Esophagus muscularis mucosa (tissue), 4 donors: Measurements from ENCODE around the gene SLC35G1. TPM values are rescaled to one million over a fixed set of nuclear protein-coding genes. Genes with fewer than 3 reads are reported as not detected.

Source experiments
- DNase-seq: peaks from one replicate; pipeline ENCODE4 v3.0.0-alpha.2; 2017; ENCODE audit errors: extremely low spot score
- H3K27ac ChIP-seq, 4 donors: fragments of 200-600 bp; sonication (generic); replicated peaks in 1 of 4; 1 replicate in 3 of 4; 2 replicates in 1 of 4; pipeline ENCODE4 v1.5.1; 2016 to 2019; ENCODE audit warnings: mild to moderate bottlenecking in 1 of 4
- H3K27me3 ChIP-seq, 4 donors: fragments of 200-600 bp; sonication (generic); one replicate each; pipeline versions ENCODE4 v1.5.1 to v1.6.0; 2016 to 2019
- H3K36me3 ChIP-seq, 4 donors: fragments of 200-600 bp; sonication (generic); one replicate each; pipeline ENCODE4 v1.5.1; 2016 to 2019
- H3K4me1 ChIP-seq, 4 donors: fragments of 200-600 bp; sonication (generic); one replicate each; pipeline ENCODE4 v1.5.1; 2016 to 2019
- H3K4me3 ChIP-seq, 4 donors: fragments of 200-600 bp; sonication (generic); 1 replicate in 2 of 4; 2 replicates in 2 of 4; pipeline ENCODE4 v1.5.1; 2016 to 2019; ENCODE audit warnings: mild to moderate bottlenecking in 4 of 4, moderate library complexity in 1 of 4
- H3K9me3 ChIP-seq, 4 donors: fragments of 200-600 bp; sonication (generic); 1 replicate in 3 of 4; 2 replicates in 1 of 4; pipeline ENCODE4 v1.5.1; 2016 to 2019
- EP300 ChIP-seq: sonication (generic); formaldehyde crosslinking; IDR thresholded peaks from one replicate; pipeline ENCODE4 v1.6.1; 2017; ENCODE audit warnings: antibody characterized with exemption
- POLR2A ChIP-seq: fragments of 450-650 bp; IDR thresholded peaks from one replicate; pipeline ENCODE4 v1.6.1; 2017; ENCODE audit warnings: antibody characterized with exemption, moderate library complexity, mild to moderate bottlenecking, low read depth
- POLR2AphosphoS5 ChIP-seq, 2 donors: sonication (generic); formaldehyde crosslinking; IDR thresholded peaks; one replicate each; pipeline ENCODE4 v1.6.1; 2017; ENCODE audit warnings: antibody characterized with exemption in 2 of 2
- WGBS: methylation state at CpG from one replicate; pipeline ENCODE4 v1.1.5; 2018; 5-methylcytosine and 5-hydroxymethylcytosine counted together
- intact Hi-C: fragments of 100-400 bp; cut with DNase I; formaldehyde crosslinking; loops from one replicate; pipeline ENCODE4 v1.15.1; 2023
- total RNA-seq, 4 donors: library from RNA; depleted of rRNA; stranded (reverse); fragments of >200 nt; gene quantifications; one replicate each; pipeline versions ENCODE4 v1.1.0 to v1.2.1, GENCODE V29; 2016
- TF ChIP-seq, protein P1 (sequence below), 3 experiments: fragments of 200-600 bp in 2 of 3; fragments of 450-650 bp in 1 of 3; sonication (generic) in 2 of 3; IDR thresholded peaks; one replicate each; pipeline ENCODE4 v1.5.1; 2017 to 2019; ENCODE audit warnings: antibody characterized with exemption in 3 of 3, mild to moderate bottlenecking in 2 of 3, moderate library complexity in 1 of 3

Gene SLC35G1
- total RNA-seq, 4 donors from 2014 or later = 4.0 to 5.0 (median 4.4) TPM

DNA sequence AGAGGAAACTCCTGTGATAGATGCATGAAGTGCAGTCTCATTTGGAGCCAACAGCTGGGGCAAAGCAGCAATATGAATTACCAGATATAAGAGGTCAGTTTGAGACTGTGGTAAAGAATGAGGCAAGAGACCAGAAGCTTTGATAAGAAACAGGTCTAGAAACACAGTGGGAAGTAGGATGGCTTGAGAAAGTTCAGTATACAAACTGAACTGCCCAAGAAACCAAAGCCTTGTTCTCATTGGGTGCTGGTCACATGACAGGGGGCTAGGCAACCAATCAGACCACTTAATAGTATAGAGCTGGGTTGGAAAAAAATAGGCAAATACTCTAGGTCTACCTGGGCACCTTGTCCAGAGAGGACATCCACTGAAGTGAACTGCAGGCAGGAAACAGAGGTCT, 53.7 kb downstream of the SLC35G1 start:
- intact Hi-C loops = no loop called here
- no peak for DNase-seq
- no peak overlapping the region for H3K27ac ChIP-seq

GRCh38 chr10:93951905-93952304, 58.1 kb downstream of the SLC35G1 start:
- DNase-seq = no peak
- intact Hi-C loops = no loop called here
- H3K4me3 ChIP-seq = no peak overlapping the region
- no peak for TF ChIP-seq EP300
- TF ChIP-seq POLR2A = no peak
- TF ChIP-seq, protein P1, sequence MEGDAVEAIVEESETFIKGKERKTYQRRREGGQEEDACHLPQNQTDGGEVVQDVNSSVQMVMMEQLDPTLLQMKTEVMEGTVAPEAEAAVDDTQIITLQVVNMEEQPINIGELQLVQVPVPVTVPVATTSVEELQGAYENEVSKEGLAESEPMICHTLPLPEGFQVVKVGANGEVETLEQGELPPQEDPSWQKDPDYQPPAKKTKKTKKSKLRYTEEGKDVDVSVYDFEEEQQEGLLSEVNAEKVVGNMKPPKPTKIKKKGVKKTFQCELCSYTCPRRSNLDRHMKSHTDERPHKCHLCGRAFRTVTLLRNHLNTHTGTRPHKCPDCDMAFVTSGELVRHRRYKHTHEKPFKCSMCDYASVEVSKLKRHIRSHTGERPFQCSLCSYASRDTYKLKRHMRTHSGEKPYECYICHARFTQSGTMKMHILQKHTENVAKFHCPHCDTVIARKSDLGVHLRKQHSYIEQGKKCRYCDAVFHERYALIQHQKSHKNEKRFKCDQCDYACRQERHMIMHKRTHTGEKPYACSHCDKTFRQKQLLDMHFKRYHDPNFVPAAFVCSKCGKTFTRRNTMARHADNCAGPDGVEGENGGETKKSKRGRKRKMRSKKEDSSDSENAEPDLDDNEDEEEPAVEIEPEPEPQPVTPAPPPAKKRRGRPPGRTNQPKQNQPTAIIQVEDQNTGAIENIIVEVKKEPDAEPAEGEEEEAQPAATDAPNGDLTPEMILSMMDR (IDR thresholded peaks at IDR 0.05) = no peak
- TF ChIP-seq POLR2AphosphoS5 (IDR thresholded peaks at IDR 0.05) = no peak
- no peaks in the 10 kb centered on the region for H3K9me3 ChIP-seq
- no peaks in the 10 kb centered on the region for H3K36me3 ChIP-seq
- no peaks in the 10 kb centered on the region for H3K27me3 ChIP-seq
- H3K27ac ChIP-seq = no peak overlapping the region
- 68% methylated on average over 2 of the region's 2 CpGs for WGBS
- H3K4me1 ChIP-seq = peaks cover 0 to 9% (median 0%) of the 10 kb centered on the region in 4 donors

More for the DNA sequence above, 53.7 kb downstream of the SLC35G1 start:
- Histone ChIP-seq H3K4me1 (peaks cover 0 to 14% (median 3%) of the 10 kb centered on the region in 4 donors), H3K36me3 (no peaks in the 10 kb centered on the region), H3K27me3 (no peaks in the 10 kb centered on the region), H3K9me3 (no peaks in the 10 kb centered on the region), H3K4me3 (no peak overlapping the region)
- TF ChIP-seq, protein P1 (IDR thresholded peaks at IDR 0.05) = no peak
- TF ChIP-seq EP300 (no peak), POLR2A (no peak), POLR2AphosphoS5 (IDR thresholded peaks at IDR 0.05) (no peak)

Other genes with a start within 250 kb of the SLC35G1 start
- 10 to 100 TPM in 3 of 4 donors, 1 to 10 TPM in 1; 7.0 to 22.4 (median 12.1) TPM for gene FRA10AC1, start 191.4 kb upstream of the SLC35G1 start, total RNA-seq
- under 1 TPM in 3 of 4 donors, not detected in 1; 0.17 to 0.69 (median 0.32) TPM for gene LGI1, start 136.0 kb upstream of the SLC35G1 start, total RNA-seq
- 10 to 100 TPM; 17.7 to 26.7 (median 20.8) TPM for gene PLCE1, start 100.0 kb downstream of the SLC35G1 start, total RNA-seq